ENCODE results near the gene B3GNT8. TPM values are rescaled to one million over a fixed set of nuclear protein-coding genes. Genes with fewer than 3 reads are reported as not detected.

The B3GNT8 gene
- total and polyA plus RNA-seq, 9 of the 15 experiments (the other 6 are each of a cell fraction or from before 2014, with no cell fraction given) = 0.11 to 2.9 (median 0.65) TPM; not detected in 2

GRCh38 chr19:41439441-41440222, 12.5 kb upstream of the B3GNT8 start, which contains the start of gene DMAC2 (continued):
- TF ChIP-seq CREB3 (tag; conservative IDR thresholded peaks at IDR 0.05; ENCODE audit: low read depth) (no peak), CEBPB (tag; IDR thresholded peaks at IDR 0.05) (peak; percentile 98), DIDO1 (tag; IDR thresholded peaks at IDR 0.05; ENCODE audit: low read depth) (peak; percentile 72), KHSRP (IDR thresholded peaks at IDR 0.05) (no peak), NBN (IDR thresholded peaks at IDR 0.05; ENCODE audit: low read depth) (peak; percentile 64; the same call in 1 of the 2 replicates), NRF1 (conservative IDR thresholded peaks at IDR 0.05 in 1 of 2, IDR thresholded peaks at IDR 0.05 in 1 of 2) (peak; percentile 76 to 81), ZMIZ1 (IDR thresholded peaks at IDR 0.05; ENCODE audit: low read depth in 2 of 2, low read length in 2 of 2) (0 out of 4 replicates have a peak, but pooled peaks of 1 of the 2 experiments have one; percentile 30), ZNF764 (CRISPR knock-in tag; IDR thresholded peaks at IDR 0.05; ENCODE audit: low read depth) (no peak), CBX5 (IDR thresholded peaks at IDR 0.05; ENCODE audit: borderline replicate concordance, low read depth) (no peak), USF2 (CRISPR knock-in tag; IDR thresholded peaks at IDR 0.05) (no peak), SRF (CRISPR knock-in tag; IDR thresholded peaks at IDR 0.05) (peak in 1 of 2 experiments; percentile 70; a peak in 2 of 4 replicates), SMC3 (conservative IDR thresholded peaks at IDR 0.05; ENCODE audit: insufficient read depth, low read depth, low read length) (no peak), CTCF (IDR thresholded peaks at IDR 0.05 in 2 of 3, conservative IDR thresholded peaks at IDR 0.05 in 1 of 3; ENCODE audit: insufficient read depth in 2 of 3, low read depth in 1 of 3, low read length in 3 of 3) (peak; percentile 79 to 85 (median 84)), NR2F6 (CRISPR knock-in tag; IDR thresholded peaks at IDR 0.05) (no peak), ZNF146 (CRISPR knock-in tag; IDR thresholded peaks at IDR 0.05; ENCODE audit: unreplicated experiment) (no peak), MLLT1 (IDR thresholded peaks at IDR 0.05) (peak in 1 of 2 experiments; percentile 55; a peak in 1 of 4 replicates), HMGN3 (IDR thresholded peaks at IDR 0.05; ENCODE audit: borderline replicate concordance, extremely low read depth, insufficient read length, low read depth, low read length) (no peak), U2AF2 (optimal IDR thresholded peaks at IDR 0.05; ENCODE audit: low read depth, low read length) (no peak)

Measured in K562 (cell line).